ENCODE data around the gene KDELR1.

KDELR1 gene

DNA sequence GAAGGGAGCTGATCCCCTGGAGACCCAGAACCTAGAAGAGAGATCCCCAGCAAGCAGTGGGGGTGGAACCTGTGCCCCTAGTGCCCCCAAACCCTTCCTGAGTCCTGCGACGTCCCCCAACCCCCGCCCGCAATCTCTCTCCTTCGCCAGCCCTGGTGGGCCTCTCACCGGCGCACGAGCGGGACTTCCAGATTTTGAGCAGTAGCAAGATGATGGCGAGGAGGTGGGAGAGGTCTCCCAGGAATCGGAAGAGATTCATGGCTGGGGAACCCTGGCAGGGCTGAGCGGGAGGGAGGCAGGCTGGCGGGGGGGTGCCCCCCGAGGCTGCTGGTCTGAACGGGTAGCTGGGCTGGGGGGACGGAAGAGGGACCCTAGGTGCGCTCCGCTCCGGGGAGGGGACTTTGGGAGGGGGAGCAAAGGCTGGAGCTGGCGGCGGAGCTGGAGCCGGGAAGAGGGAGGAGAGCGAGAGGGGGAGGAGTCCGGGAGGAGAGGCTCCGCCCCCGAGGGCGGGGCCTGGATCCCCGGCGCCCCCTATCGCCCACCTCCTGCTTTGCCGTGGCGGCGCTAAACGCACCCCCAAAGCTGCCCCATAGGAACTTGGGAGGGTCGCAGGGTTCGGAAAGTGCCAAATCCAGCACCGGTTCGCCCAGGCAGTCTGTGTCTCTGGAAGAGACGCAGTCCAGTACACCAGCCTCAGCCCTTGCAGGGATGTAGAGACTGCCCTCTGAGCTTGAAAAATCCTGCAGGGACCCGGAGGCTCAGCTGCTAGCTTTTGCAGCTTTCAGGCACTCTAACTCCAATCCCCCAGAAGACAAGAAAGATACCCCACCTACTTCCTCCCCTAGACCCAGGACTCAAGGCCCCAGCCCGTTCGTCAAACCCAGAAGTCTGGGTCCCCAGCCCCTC, at the start of gene KDELR1:
Gene KDELR1, minus strand, starts transcription at position 452 of the 906 bp plus-strand sequence. Its CDS starts 193 bp downstream, at position 259.
- peak; percentile 35 for DNase-seq

DNA sequence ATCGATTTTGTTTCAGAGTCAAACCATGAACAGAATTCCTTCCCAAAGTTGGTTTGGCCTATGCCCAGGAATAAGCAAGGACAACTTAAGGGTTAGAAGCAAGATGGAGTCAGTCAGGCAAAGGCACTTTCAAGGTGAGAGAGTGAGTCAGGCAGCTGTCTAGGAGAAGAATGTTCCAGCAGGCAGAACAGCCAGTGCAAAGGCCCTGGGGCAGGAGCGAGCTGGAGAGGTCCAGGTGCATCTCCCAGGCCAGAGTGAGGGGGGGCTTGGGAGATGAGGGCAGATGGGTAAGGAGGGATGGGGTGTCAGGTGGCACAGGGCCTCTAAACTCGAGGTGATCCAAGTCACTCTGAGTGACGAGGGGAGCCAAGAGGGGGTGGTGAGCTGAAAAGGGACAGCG, 45.2 kb upstream of the KDELR1 start:
- DNase-seq = no peak

- DNase-seq = no peak
Measured at GRCh38 chr19:48433337-48433736, 42.0 kb upstream of the KDELR1 start.

DNA sequence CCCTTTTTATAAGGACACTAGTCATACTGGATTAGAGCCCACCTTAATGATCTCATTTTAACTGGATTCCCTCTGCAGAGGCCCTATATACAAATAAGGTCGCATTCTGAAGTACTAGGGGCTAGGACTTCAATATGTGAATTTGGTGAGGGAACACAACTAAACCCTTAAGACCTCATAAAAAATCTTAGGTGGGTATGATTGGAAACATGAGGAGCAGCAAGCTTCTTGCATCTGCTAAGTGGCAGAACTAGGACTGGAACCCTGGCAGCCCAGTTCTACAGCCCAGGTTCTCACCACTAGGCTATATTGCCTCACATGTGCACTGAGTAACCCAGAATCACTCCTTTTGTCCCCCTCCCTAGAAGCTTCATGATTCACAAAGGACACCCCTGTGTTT, 37.3 kb upstream of the KDELR1 start:
- DNase-seq = no peak

- peak; percentile 52 for DNase-seq
Measured at GRCh38 chr19:48424694-48425219, 33.4 kb upstream of the KDELR1 start.

DNA sequence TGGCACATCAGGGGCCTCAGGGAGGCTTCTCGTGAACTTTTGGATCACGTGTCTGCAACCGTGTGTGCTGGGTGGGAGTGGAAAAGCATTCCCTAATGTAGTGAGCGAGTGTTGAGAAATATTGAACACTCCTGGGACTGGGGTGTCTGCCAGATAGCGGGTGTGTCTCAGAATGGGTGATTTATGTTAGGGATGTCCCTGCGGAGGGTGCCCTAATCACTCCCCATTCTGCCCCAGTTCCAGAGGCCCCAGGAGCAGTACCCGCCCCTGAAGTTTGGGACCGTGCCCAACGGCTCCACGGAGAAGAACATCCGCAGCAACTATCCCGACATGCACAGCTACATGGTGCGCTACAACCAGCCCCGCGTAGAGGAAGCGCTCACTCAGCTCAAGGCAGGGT, 30.2 kb upstream of the KDELR1 start:
- DNase-seq = no peak

DNA sequence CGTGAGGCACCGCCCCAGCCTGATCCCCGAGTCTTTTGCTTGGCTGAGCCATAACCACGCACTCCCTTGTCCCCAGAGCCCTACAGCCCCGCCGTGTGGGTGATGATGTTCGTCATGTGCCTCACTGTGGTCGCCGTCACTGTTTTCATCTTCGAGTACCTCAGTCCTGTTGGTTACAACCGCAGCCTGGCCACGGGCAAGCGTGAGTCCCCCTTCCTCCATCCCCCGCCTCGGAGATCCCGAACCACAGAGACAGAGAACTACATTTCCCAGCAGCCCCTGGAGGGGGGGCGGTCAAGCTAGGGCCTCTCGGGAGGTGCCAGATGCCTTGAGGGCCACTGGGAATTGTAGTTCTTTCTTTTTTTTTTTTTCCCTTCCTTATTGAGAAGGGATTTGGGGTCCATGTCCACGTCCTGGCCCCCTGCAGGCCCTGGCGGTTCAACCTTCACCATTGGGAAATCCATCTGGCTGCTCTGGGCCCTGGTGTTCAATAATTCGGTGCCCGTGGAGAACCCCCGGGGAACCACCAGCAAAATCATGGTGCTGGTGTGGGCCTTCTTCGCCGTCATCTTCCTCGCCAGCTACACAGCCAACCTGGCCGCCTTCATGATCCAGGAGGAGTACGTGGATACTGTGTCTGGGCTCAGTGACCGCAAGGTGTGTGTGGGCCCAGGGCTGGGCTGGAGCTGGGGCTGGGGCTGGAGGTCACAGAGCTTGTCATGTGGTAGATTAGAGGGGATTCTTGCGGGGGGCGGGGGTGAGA, 28.0 kb upstream of the KDELR1 start:
- DNase-seq = no peak

DNA sequence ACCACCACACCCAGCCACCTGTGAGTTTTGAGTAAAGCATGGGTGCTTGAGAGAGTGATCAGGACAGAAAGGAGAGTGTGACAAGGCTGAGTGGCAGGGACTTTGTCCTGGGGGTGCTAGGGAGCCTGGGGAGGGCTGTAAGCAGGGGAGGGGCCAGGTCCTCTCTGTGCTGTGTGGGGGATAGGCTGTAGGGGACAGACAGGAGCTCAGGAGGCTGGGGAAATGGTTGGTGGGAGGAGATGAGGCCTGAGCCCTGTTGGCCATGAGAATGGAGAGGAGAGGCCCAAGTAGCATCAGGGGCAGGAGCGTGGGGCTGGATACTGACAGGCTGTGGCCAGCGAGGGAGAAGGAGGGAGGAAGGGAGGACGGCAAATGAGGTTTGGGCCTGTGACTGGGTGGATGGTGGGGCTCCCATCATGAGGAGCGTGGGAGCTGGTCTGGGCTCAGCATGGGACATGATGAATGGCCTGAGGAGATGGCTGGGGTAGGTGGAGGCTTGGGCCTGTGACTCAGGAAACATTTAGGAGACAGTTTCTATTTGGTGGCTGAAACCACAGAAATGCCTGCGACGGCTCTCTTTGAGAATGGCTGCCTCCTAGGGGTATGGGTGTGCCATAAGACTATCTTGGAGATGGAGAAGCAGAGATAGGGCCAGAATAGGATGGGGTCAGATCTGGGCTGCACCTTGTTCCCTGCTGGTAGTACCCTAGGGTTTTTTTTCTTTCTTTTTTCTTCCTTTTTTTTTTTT, 27.1 kb upstream of the KDELR1 start:
- no peak for DNase-seq

DNA sequence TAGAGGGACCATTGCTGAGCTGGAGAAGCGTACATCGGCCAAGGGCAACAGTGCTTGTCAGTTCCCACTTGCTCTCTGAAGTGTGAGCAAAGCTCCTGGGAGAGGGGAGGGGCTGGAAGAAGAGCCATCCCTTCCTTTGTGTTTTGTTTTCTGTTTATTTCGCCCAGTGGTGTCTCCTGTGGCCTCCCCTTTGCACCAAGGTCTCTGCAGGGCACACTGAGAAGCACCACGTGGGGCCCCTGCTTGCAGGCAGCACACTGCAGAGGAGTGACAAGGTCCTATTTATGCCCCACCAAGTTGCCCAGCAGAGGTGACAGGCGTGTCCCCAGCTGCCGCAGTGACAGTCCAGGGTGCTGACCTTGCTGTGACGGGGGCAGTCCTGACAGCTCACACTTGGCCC, 26.1 kb upstream of the KDELR1 start:
- DNase-seq = no peak

DNA sequence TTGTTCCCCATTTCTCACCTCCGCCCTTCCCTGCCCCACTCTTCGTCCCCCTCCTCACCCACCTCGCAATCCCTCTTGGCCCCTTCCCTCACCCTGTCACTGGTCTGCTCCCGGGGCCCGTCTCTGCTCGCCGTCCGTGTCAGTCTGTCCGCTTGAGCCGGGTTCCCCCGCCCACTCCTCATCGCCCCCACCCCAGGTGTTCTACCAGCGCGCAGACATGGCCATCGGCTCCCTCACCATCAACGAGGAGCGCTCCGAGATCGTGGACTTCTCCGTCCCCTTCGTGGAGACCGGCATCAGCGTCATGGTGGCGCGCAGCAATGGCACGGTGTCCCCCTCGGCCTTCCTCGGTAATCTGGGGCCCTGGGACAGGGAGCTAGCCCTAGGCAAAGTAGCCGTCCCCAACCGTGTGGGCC, 24.5 kb upstream of the KDELR1 start:
- DNase-seq = no peak

DNA sequence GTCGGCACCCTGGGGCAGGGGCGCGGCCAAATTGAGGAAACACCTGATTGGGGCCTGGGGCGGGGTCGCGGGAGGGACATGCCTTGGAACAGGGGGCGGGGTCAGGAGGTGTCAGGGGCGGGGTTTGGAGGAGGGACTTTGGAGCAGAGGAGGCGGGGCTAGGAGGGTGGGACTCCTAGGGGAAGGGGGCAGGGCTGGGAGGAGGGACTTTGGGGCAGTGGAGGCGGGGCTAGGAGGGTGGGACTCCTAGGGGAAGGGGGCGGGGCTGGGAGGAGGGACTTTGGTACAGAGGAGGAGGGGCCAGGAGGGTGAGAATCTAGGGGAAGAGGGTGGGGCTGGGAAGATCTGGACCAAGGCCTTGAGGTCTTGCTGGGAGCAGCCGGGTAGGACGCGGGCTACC, 24.0 kb upstream of the KDELR1 start:
- no peak for DNase-seq

- DNase-seq = no peak
Measured at GRCh38 chr19:48413879-48414587, 22.7 kb upstream of the KDELR1 start.

DNA sequence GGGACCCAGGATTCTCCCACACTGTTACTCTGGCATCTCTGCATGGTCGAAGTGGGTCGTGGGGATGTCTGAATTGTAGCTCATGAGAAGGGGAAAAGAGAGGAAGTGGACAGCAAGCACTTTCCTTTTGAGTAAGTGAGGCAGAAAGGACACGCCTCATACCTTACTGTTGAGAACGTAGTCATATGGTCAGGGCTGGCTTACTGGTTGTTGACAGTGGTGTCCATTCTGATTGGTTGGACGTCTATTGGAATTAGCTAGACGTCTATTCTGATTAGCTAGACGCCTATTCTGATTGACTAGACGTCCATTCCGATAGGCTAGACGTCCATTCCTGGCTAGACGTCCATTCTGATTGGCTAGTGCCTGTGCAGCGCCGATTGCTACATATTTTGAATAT, 14.5 kb upstream of the KDELR1 start:
- DNase-seq = no peak

DNA sequence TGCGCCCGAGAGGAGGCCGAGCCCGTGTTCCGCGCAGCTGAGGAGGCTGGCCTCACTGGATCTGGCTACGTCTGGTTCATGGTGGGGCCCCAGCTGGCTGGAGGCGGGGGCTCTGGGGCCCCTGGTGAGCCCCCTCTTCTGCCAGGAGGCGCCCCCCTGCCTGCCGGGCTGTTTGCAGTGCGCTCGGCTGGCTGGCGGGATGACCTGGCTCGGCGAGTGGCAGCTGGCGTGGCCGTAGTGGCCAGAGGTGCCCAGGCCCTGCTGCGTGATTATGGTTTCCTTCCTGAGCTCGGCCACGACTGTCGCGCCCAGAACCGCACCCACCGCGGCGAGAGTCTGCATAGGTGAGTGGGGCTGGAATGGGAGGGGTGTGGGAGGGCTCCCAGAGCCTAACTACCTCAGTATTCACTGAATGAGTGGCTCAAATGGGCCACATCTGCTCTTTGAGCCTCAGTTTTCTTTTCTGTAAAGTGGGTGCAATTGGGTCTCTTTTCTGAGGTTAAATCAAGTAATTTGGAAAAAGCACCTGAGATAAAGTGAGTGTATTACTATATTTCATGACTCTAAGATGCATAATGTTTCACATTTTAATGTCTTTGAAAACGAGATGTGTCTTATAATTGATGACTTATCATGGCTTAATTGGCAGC, 13.8 kb upstream of the KDELR1 start:
- DNase-seq = no peak

DNA sequence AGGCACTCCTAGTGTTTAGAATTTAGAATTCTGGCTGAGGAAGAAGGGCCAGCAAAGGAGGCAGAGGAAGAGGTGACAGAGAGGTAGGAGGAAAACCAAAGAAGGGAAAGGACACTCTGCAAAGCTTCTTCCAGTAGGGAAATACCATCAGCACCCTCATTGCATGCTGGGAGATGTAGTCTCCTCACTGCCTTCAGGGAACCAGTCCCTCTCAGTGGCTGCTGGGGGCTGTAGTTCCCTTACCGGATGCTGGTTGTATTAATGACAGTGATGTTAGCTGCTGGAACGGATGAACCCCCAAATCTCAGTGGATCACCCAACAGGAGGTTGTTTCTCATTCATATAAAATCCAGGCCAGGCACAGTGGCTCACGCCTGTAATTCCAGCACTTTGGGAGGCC, 12.3 kb upstream of the KDELR1 start:
- peak; percentile 27 for DNase-seq

- no peak for DNase-seq
Measured at GRCh38 chr19:48401287-48401686, 9.9 kb upstream of the KDELR1 start.

GRCh38 chr19:48400018-48400742, 8.8 kb upstream of the KDELR1 start:
- no peak for DNase-seq

- DNase-seq = no peak
Measured at GRCh38 chr19:48398375-48399235, 7.3 kb upstream of the KDELR1 start.

DNA sequence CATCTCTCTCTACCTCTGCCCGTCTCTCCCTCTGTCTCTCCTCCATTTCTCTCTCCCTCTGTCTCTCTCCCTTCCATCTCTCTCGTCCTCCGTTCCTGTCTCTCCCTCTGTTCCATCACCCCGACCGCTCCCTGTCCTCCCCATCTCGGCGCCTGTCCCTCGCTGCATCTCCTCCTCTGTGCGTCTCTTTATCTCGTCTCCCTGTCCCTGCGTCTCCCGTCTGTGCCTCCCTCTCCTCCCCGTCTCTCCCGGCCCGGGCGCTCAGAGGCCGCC, 6.7 kb upstream of the KDELR1 start:
- DNase-seq = no peak

Measured in kidney glomerular epithelial cell (primary cell).